ENCODE measurements around the gene NACC2. TPM values are rescaled to one million over a fixed set of nuclear protein-coding genes. Genes with fewer than 3 reads are reported as not detected.

The NACC2 gene
- total RNA-seq, 2 experiments from 2014 or later = 6.0 to 6.2 TPM

DNA sequence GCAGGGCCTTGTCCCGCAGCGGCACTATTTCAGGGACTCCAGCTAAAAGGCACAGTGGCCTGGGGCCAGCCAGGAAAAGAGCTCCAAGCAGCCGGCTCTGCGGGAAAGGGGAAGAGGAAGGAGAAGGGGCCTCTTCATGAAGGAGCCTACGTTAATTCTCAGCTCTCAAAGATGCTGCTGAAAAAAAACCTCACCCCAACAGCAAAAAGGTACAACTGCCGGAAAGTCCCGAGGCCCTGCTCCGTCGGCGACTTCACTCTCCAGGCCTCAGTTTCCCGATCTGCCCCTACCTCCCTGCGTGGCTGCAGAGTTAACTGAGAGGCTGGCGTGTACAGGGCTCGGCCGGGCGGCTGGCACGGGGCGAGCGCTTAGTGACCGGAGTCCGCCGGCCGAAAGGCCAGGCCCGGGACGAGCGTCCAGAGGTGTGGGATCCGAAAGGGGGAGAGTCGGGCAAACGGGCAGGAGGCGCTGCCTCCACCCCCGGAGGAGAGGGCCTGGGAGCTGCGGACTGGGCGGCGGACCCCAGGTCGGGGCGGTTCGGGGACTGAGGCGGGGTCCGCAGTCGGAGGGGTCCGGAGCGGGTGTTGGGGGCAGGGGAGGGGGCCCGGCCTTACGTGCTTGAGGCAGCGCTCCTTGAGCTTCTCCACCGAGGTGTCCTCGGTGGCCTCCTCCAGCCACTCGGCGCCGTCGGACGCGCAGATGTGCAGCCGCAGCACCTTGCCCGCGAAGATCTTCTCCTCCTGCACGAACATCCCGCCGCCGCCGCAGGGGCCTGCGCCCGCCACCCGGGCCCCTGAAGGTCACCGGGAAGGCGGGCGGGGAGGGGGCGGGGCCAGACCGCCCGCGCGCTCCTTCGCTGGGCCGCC is 134.4 kb downstream of the NACC2 start:
- Mint-ChIP-seq H3K9me3 (no peaks in the 10 kb centered on the region), H3K27me3 (no peaks in the 10 kb centered on the region), H3K4me1 (ENCODE audit: low read depth) (peaks cover 28% of the 10 kb centered on the region), H3K36me3 (ENCODE audit: low read depth) (no peaks in the 10 kb centered on the region), H3K4me3 (peak overlapping the region; percentile 88), H3K27ac (peak overlapping the region; percentile 78)
- CTCF ChIA-PET = interaction anchor here (0.9 to 1.5 kb wide), 7 partner anchors 35 to 449 kb away, joined by 3 to 5 read pairs (median 4); no protein-coding TSS in a partner anchor
- intact Hi-C loops (cut with micrococcal nuclease) = no loop called here
- POLR2A ChIA-PET = interaction anchor here (0.8 to 1.7 kb wide), 5 partner anchors 12 to 145 kb away, joined by 3 to 6 read pairs (median 3); no protein-coding TSS in a partner anchor
- no peak for TF ChIP-seq CTCF (IDR thresholded peaks at IDR 0.05)
- DNase-seq (no peak), ATAC-seq (no peak)

GRCh38 chr9:135959814-135960213 is 135.3 kb downstream of the NACC2 start:
- ChIA-PET CTCF (interaction anchor here (0.9 to 1.4 kb wide), 6 partner anchors 35 to 450 kb away, joined by 3 to 5 read pairs (median 4); no protein-coding TSS in a partner anchor), POLR2A (interaction anchor here (1.3 to 1.7 kb wide), 2 partner anchors 12 to 54 kb away, joined by 4 to 6 read pairs; no protein-coding TSS in a partner anchor)
- no peaks in the 10 kb centered on the region for H3K9me3 Mint-ChIP-seq
- no peak overlapping the region for H3K27ac Mint-ChIP-seq
- peak overlapping the region; percentile 88 for H3K4me3 Mint-ChIP-seq
- H3K36me3 Mint-ChIP-seq (ENCODE audit: low read depth) = peaks cover 2% of the 10 kb centered on the region
- ATAC-seq (no peak), DNase-seq (no peak)
- TF ChIP-seq CTCF (IDR thresholded peaks at IDR 0.05) = no peak
- H3K27me3 Mint-ChIP-seq = no peaks in the 10 kb centered on the region
- intact Hi-C loops (cut with micrococcal nuclease) = no loop called here
- H3K4me1 Mint-ChIP-seq (ENCODE audit: low read depth) = peaks cover 28% of the 10 kb centered on the region

DNA sequence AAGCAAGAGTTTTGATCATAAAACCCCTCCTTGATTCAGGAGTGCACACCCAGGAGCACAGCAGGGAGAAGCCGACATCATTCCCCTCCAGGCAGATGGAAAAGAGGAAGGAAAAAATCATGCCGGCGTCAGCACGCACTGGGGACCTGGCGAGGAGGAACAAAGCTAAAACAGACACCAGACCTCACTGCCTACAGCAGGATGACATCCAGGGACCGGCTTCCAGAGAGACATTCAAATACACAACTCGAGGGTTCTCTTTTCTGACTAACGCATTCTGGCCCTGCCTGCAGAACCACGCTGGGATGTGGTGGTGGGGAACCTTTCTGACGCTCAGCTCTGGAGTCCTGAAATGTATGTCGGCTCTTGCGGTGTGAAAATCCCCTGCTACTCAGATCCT is 136.6 kb downstream of the NACC2 start:
- no peak for ATAC-seq
- H3K27ac Mint-ChIP-seq = no peak overlapping the region
- no peak for TF ChIP-seq CTCF (IDR thresholded peaks at IDR 0.05)
- ChIA-PET CTCF (no interaction called here), POLR2A (no interaction called here)
- no peaks in the 10 kb centered on the region for H3K9me3 Mint-ChIP-seq
- H3K4me3 Mint-ChIP-seq = no peak overlapping the region
- no peak for DNase-seq
- no peaks in the 10 kb centered on the region for H3K27me3 Mint-ChIP-seq
- peaks cover 6% of the 10 kb centered on the region for H3K36me3 Mint-ChIP-seq (ENCODE audit: low read depth)
- intact Hi-C loops (cut with micrococcal nuclease) = no loop called here
- peaks cover 28% of the 10 kb centered on the region for H3K4me1 Mint-ChIP-seq (ENCODE audit: low read depth)

DNA sequence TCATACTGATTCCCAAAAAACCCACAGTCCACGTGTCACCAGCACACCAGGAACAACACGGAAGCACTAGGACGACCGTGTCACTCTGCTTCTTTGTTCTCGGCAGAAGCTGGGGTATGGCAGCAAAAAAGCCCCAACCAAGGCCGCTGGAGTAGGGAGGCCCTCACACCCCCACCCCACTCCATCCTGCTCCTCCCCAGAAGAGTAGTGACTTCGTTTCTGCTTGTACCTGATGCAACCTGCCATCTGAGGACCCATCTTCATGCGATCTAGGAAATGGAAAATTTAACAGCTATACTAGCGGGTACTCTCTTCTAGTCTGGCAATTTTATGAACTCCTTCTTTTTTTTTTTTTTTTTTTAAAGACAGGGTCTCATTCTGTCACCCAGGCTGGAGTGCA is 137.7 kb downstream of the NACC2 start:
- peaks cover 11% of the 10 kb centered on the region for H3K36me3 Mint-ChIP-seq (ENCODE audit: low read depth)
- CTCF ChIA-PET = interaction anchor here (1.5 kb wide), 1 partner anchor 9 kb away, joined by 4 read pairs; no protein-coding TSS in a partner anchor
- peaks cover 23% of the 10 kb centered on the region for H3K4me1 Mint-ChIP-seq (ENCODE audit: low read depth)
- POLR2A ChIA-PET = no interaction called here
- intact Hi-C loops (cut with micrococcal nuclease) = no loop called here
- H3K27ac Mint-ChIP-seq = no peak overlapping the region
- ATAC-seq = no peak
- no peak overlapping the region for H3K4me3 Mint-ChIP-seq
- H3K27me3 Mint-ChIP-seq = no peaks in the 10 kb centered on the region
- DNase-seq = no peak
- no peaks in the 10 kb centered on the region for H3K9me3 Mint-ChIP-seq
- no peak for TF ChIP-seq CTCF (IDR thresholded peaks at IDR 0.05)

DNA sequence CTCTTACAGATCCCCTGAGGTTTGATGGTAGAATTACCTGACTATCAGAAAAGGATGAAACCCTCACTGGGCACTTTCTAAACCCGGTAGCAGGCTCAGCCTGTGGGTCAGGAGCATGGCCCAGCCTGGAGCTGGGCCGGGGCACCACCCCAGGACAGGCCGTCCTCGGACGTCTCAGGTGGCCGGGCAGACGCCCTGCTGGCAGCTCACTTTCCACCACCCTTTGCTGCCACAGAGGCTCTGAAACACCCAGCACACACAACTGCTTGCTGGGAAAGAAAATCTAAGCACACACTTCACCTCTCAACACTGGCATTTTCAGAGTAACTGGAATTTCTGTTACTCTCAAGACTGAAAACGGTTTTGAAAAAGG is 138.3 kb downstream of the NACC2 start:
- intact Hi-C loops (cut with micrococcal nuclease) = no loop called here
- TF ChIP-seq CTCF (IDR thresholded peaks at IDR 0.05) = no peak
- H3K4me1 Mint-ChIP-seq (ENCODE audit: low read depth) = peaks cover 17% of the 10 kb centered on the region
- ChIA-PET CTCF (interaction anchor here (1.3 to 1.5 kb wide), 2 partner anchors 10 to 166 kb away, joined by 4 read pairs; no protein-coding TSS in a partner anchor), POLR2A (no interaction called here)
- peaks cover 17% of the 10 kb centered on the region for H3K36me3 Mint-ChIP-seq (ENCODE audit: low read depth)
- H3K27ac Mint-ChIP-seq = no peak overlapping the region
- no peak for ATAC-seq
- no peak for DNase-seq
- no peak overlapping the region for H3K4me3 Mint-ChIP-seq
- H3K27me3 Mint-ChIP-seq = no peaks in the 10 kb centered on the region
- no peaks in the 10 kb centered on the region for H3K9me3 Mint-ChIP-seq

Data from activated CD8-positive, alpha-beta T cell treated with anti-CD3 and anti-CD28 coated beads for 36 hours (primary cell).